ENCODE results near the gene ERMN.

- TF ChIP-seq, protein P1, sequence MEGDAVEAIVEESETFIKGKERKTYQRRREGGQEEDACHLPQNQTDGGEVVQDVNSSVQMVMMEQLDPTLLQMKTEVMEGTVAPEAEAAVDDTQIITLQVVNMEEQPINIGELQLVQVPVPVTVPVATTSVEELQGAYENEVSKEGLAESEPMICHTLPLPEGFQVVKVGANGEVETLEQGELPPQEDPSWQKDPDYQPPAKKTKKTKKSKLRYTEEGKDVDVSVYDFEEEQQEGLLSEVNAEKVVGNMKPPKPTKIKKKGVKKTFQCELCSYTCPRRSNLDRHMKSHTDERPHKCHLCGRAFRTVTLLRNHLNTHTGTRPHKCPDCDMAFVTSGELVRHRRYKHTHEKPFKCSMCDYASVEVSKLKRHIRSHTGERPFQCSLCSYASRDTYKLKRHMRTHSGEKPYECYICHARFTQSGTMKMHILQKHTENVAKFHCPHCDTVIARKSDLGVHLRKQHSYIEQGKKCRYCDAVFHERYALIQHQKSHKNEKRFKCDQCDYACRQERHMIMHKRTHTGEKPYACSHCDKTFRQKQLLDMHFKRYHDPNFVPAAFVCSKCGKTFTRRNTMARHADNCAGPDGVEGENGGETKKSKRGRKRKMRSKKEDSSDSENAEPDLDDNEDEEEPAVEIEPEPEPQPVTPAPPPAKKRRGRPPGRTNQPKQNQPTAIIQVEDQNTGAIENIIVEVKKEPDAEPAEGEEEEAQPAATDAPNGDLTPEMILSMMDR (IDR thresholded peaks at IDR 0.05; ENCODE audit: low read length): no peak
- no peak for TF ChIP-seq EZH2 (IDR thresholded peaks at IDR 0.05; ENCODE audit: borderline replicate concordance, low read length)
Measured at GRCh38 chr2:157315901-157316300, 9.7 kb downstream of the ERMN start.

All from OCI-LY1 (cell line).